HG03457 (cell line): ENCODE results near the gene ZNF747.
A peak's percentile ranks its signal among the peaks of the same experiment; 100 is the strongest.
"Not testable (repeated sequence)": the region's sequence is repeated elsewhere in the genome, so short reads cannot be mapped to it uniquely, and the experiment has no call there.

Experiments
- ATAC-seq: cut with Tn5 transposase; IDR thresholded peaks from one replicate; pipeline ENCODE4 v1.9.1; 2021; ENCODE audit warnings: moderate number of reproducible peaks; ENCODE audit not compliant: unreplicated experiment

The ZNF747 gene

DNA sequence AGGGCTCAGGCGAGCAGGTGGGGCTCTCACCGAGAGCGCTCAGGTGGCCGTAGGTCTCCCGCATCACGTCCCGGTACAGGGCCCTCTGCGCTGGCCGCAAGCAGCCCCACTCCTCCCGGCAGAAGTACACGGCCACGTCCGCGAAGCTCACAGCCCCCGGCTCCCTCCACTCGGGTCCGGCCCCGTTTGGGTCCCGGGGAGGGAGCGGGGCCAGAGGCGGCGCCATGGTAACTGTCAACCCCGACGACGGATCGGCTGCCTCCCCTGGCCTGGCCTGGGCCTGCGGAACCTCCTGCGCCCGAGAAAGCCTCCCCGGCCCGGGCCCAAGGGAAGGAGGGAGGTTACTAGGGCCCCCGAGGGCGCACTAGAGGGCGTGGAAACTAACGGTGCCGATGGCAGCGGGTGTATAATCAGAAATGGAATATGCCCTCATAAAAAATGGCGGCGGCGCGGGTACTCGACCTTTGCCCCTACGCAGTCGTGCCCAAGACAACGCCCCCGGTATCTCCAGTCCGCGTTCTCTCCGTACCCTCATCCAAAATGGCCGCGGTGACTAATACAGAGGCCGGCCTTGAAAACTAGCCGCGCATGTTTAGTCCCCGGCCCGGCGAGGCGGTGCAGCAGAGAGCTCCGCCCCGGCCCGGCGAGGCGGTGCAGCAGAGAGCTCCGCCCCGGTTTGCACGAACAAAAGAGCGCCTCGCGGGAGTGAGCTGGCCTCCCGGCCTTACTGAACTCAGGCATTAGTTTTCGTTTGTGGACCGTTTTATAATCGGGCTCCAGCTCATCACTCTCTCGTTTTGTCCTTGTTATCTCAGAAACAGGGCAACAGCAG lies 23.5 kb upstream of the ZNF747 start, which contains the start of gene ZNF764:
ZNF764 (minus strand) TSS at position 418 of the 832 bp plus-strand sequence; CDS start at position 226, 192 bp downstream.
- ATAC-seq: peak; percentile 62

DNA sequence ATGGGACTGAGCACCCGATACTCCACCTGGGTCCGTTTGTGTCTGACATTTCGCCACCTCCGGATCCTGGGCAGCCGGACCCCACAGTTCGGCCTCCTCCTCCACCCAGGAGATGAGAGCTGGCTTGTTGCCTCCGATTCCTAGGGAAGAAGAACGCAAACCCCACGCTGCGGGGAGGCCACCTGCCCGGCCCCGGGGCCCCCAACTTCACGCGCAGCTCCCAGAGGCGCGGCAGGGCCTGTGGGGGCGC lies 23.0 kb upstream of the ZNF747 start:
- no peak for ATAC-seq

DNA sequence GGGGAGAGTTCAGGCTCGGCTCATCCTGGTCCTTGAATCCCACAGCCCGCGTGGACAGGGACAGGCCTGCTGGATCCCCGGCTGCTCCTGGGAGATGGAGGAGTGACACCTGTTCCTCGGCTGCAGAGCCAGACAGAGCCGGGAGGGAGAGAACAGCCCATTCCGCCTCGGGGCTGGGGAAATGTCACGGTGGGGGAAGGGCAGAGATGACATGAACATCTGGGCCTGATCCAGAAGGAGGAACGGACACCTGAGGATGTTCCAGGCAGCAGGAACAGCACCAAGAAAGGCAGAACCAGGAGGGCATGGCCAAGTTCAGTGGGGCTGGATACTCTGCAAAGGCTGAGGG lies 21.4 kb upstream of the ZNF747 start:
- no peak for ATAC-seq

DNA sequence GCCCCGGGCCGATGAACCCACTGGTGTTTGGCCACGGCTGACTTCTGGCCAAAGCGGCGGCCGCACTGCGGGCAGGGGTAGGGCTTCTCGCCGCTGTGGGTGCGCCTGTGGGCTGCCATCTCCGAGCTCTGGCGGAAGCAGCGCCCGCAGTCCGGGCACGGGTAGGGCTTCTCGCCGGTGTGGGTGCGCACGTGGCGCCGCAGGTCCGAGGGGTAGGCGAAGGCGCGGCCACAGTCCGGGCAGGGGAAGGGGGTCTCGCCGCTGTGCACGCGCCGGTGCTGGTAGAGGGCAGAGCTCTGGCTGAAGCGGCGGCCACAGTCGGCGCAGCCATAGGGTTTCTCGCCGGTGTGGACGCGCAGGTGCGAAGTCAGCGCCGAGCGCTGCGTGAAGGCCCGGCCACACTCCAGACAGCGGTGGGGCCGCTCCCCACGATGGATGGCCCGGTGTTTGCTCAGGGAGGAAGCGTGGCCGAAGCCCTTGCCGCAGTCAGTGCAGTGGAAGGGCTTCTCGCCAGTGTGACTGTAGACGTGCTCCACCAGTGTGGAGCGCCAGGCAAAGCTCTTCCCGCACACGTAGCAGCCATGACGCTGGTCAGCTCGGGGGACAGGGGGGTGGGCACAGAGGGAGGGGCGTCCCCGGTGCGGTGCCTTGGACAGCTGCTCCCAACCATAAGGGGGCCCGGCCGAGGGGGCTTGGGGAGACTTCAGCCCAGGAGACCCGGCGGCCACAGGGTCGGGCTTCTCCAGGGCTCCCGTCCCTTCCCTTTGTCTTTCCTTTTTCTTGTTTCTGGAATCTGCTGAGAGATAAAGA lies 20.9 kb upstream of the ZNF747 start:
- no peak for ATAC-seq

DNA sequence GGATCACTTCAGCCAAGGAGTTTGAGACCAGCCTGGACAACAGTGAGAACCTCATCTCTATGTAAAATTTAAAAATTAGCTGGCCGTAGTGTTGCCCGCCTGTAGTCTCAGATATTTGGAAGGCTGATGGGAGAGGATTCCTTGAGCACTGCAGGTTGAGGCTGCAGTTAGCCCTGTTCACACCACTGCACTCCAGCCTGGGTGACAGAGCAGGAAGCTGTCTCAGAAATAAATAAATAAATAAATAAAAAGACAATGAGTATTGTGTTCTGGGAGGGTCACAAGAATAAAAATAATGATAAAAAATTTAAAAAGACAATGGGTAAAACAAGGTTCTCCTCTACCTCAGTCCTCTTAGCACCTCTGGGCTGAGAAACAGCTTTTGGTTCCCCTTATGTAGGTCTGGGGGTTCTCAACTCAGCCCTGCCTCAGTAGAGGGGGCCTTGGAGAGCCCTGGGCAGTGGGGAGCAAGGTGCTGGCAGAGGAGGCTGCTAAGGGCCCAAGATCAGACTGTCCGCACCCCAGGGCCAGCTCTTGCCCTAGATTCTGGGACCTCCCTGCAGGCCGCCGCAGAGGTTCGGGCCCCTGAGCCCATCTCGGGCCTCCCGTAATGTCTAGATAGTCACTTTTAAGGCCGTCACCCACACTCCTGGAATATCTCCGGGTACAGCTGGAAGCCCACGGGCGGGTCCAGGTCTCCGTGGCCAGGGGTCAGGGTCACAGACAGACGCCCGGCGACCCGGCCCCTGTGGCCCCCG lies 20.1 kb upstream of the ZNF747 start:
- no peak for ATAC-seq

DNA sequence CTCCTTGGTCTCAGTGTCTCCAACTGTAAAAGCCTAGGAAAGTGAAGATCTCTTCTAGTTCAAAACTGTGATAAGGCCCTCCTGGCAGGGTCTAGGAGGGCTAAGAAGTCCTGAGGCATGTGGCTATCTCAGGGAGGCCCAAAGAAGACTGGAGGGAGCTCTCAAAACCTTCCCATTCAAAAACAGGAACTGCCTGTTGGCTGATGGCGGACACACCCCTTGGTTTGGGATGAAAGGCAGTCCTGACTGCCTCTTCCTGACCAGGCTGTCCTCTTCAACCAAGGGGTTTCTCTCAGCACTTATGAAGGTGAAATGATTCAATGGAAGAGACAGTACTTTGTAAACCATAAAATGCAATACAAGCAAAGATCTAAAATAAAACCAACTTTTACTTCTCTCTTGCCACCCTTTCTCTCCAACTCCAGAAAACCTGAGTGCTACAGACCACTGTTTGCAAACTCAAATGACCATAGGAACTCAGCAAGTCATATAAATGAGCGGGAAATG lies 18.8 kb upstream of the ZNF747 start:
- no peak for ATAC-seq

DNA sequence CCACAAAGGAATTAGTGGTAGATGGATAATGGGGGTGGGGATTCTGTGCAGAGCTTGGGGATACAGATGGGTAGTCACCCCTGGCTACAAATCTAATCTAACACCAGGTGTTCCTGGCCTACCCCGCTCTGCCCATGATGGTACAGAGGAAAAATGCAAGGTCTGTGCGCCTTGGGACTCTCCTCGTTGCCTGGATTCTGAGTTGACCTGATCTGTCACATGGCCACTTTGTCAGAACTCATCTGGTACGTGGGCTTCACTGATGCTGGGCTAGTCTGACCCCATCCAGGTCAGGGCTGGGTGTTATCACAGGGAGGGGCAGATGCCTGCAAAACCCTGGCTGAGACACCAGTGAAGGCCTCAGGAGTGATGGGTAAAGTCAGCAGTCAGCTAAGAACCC lies 18.3 kb upstream of the ZNF747 start:
- no peak for ATAC-seq

DNA sequence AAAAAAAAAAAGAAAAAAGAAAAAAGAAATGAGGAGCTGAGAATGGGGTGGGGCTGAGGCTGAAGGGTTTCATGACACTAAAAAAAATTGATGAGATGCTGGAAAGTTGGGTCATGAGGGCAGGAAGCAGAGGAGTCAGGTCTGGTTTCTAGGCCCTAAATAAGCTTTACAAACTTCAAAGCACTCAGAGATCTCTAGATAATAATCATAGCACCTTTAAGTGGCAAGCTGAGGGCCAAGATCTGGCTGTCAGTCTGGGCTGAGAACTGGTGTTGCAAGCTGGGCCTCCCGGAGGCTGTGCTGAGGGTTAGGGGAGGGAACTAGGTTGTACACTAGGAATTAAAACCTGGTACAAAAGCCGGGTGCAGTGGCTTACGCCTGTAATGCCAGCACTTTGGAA lies 17.1 kb upstream of the ZNF747 start:
- ATAC-seq: no peak

DNA sequence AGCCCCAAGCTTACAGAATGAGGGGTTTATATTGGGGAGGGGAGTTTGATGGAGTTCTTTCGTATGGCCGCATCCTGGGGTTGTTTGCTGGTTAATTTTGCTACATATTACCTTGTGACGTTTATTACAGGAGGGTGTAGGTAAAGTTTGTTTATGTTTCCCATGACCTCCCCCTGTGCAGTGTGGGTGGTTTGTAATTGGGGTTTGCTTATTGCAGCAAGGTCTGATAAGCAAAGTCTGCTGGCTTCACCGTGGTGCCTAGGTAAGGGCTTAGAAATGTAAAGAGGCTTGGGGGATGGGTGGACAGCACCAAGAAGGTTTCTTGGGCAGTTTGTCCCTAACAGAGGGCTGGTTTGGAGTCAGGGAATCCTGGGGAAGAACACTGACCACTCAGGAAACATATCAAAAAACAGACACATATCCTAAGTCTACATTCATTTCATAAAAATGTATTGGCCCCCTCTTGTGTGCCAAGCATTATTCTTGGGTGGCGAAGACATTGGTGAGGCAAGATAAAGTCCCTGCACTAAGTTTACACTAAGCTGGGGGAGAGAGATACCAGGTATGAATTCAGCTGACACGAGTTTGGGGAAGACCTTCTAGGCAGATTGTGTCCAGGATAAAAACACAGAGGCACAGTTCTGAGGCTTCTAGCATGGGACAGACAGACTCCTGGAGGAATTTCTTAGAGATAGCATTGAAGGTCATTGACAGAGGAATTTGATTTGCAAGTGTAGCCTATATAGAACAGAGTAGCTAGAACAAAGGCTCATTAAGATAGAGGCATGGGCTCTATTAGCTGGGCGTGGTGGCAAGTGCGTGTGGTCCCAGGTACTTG lies 14.0 kb upstream of the ZNF747 start:
- ATAC-seq: no peak

DNA sequence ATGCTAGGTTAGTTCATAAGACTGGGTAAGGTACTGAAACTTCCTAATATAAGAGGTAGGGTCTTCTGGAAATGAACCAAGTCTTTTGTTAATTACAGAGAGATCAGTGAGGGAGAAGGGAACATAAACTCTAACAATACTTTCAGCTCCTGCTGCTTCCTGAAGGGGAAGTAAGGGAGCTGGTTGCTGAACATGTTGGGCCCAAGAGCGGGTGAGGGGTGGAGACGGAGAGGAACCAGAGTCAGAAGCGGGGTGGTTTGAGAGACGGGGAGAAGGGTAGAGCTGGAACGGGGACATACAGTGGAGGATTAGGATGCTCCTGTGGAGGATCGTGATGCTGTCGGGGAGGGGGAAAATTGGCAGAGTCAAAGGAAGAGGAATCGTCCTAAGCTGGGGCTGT lies 11.5 kb upstream of the ZNF747 start:
- no peak for ATAC-seq

DNA sequence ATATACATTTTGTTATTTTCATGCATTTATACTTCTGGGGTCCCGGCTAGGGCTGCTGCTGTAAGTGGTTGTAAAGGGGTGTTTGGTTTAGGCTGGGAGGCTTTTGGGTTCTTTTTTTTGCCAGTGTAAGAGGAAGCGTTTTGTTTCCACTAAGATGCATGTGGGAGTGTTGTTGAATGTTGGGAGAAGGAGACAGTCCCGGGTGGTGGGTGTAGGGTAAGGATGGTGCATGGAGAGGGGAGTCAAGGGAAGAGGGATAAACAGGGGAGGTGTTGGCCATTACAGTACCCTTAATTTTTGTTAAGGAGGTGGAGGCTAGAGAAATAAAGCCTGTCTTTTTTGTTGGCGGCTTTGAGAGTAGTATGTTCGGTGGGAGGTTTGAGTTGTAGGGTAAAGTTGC lies 8.4 kb upstream of the ZNF747 start:
- no peak for ATAC-seq

DNA sequence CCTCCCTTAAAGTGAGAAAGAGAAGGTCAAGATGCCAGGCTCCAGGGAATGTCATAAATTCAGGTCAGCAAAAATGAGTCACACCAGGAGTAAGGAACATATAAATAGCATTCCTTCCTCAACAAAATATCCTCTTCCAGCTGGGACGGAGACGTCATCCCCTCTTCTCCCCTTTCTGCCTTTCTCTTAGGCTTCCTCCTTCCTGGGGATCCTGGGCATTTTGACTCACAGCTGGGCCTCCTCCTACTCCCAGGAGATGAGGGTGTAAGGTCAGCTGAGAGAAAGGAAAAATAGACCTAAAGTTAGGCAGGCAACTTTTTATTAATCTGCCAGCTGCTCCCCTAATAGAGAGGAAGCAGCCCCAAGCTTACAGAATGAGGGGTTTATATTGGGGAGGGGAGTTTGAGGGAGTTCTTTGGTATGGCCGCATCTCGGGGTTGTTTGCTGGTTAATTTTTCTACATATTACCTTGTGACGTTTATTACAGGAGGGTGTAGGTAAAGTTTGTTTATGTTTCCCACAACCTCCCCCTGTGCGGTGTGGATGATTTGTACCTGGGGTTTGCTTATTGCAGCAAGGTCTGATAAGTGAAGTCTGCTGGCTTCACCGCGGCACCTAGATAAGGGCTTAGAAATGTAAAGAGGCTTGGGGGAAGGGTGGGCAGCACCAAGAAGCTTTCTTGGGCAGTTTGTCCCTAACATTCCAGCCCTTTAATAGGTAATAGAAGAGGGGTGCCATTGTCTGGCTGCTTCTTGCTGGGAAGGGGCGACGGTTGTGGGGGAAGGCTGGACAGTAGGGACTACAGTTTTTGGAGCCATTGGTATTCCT lies 7.1 kb upstream of the ZNF747 start:
- ATAC-seq: no peak

DNA sequence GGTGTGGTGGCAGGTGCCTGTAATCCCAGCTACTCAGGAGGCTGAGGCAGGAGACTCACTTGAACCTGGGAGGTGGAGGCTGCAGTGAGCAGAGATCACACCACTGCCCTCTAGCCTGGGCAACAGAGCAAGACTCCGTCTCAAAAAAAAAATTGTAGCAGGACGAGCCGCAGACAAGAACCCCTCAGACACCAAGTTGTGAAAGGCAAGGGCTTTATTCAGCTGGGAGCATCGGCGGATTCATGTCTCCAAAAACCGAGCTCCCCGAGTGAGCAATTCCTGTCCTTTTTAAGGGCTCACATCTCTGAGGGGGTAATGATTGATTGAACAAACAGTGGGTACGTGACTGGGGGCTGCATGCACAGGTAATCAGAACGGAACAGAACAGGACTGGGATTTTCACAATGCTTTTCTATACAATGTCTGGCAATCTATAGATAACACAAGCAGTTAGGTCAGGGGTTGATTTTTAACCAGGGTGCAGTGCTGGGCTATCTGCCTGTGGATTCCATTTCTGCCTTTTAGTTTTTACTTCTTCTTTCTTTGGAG lies 6.3 kb upstream of the ZNF747 start:
- ATAC-seq: not testable (repeated sequence)

DNA sequence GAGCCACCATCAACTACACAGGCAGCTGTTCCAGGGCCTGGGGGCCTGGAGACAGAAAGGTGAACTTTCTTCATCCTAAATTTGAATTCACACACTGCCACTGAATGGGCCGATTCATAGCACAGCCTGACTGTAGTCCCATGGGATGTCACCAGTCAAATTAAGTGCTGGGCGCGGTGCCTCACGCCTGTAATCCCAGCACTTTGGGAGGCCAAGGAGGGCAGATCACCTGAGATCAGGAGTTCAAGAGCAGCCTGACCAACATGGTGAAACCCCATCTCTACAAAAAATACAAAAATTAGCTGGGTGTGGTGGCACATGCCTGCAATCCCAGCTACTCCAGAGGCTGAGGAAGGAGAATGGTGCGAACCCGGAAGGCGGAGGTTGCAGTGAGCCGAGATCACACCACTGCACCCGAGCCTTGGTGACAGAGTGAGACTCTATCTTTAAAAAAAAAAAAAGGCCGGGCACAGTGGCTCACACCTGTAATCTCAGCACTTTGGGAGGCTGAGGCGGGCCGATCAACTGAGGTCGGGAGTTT lies 5.4 kb upstream of the ZNF747 start:
- not testable (repeated sequence) for ATAC-seq

DNA sequence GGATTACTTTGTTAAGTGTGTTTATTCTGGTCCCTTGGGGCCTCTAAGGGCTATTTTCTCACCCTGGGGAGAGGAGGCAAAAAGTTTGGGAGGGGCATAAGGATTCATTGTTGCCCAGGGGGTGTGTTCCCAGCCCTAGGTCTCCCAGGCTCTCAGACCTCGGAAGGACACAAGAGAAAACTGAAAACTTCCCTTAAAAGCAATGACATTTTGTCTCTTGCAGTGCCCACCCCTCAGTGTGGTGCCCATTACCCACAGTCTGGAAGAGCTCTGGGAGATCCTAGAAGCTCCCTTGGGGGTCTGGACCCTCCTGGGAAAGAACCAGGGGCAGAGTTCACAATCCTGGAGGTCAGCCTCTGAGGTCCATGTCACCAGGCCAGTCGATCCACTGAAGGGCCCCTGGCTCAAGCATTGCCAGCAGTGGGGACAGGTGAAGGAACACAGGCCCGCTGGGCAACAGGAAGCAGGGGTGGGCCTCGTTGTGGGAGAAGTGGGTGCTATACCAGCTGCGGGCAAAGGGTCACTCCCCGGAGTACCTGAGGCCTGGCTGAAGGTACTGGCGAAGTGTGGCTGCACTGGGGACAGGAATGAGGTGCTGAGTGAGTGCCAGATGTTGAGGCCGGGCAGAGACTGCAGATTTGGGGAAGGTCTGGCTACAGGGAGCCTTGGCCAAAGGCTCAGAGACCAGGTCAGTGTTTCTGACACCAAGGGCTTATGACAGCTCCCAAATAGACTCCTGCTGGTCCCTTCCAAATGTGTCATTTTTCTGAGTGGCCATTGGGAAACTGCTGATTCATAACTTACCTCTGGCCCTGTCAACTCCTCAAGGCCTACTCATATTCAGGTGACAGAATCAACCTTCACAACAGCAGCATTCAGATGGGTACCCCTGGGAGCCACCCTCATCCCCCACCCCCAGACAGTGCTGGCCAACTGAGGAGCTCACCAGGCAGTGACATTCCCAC lies 4.6 kb upstream of the ZNF747 start:
- no peak for ATAC-seq

DNA sequence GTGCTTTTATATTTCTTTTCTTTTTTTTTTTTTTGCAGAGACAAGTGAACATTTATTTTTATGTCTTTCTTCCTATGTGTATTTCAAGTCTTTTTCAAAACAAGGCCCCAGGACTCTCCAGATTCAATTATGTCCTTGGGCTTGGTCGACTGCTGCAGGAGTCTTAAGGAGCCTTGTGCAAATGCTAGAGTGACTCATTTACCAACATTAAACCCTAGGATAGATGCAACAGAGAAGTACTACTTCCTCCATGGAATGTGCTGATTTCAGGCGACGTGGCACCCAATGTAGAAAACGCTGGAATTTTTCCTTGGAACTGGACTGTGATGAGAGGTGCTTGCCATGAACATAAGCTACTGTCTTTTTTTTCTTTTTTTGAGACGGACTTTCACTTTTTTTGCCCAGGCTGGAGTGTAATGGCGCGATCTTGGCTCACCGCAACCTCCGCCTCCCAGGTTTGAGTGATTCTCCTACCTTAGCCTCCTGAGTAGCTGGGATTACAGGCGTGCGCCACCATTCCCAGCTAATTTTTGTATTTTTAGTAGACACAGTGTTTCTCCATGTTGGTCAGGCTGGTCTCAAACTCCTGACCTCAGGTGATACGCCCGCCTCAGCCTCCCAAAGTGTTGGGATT lies 1.9 kb upstream of the ZNF747 start:
- ATAC-seq: not testable (repeated sequence)

DNA sequence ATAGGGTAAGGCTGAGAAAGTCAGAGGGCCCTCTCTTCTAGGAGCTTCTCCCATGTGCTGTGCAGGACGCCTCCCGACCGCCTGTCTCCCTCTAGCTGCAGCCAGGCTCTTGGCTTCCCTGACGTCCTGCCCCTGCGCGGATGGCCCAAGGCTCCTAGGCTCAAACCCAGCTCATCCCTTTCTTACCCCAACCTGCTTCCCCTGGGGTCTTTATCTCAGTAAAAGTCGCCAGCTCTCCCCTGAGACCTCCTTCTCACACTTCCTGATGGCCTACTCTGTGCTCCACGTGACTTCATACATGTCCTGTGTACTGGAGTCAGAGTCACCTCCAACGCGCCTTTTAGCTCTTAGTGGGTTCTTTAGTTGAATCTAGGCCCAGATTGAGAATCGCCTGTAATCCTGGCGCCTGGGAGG lies 1.1 kb upstream of the ZNF747 start:
- ATAC-seq: no peak
